A673 (cell line): ENCODE measurements around the gene PDE6B. TPM values are rescaled to one million over a fixed set of nuclear protein-coding genes. Genes with fewer than 3 reads are reported as not detected.

Experiments
- BruUV-seq: library from RNA; stranded (reverse); fragments of 400-500 nt; replicated peaks from 2 replicates; lab custom pipeline; 2021; lab: Mats Ljungman, UMichigan
- CTCF ChIA-PET: fragments of 300-600 bp; sonication (Branson Sonifier 250); formaldehyde crosslinking; loops from one replicate; lab custom pipeline; 2022; ENCODE audit warnings: antibody characterized with exemption; lab: Charles Lee
- POLR2A ChIA-PET: fragments of 300-600 bp; sonication (Branson Sonifier 250); formaldehyde crosslinking; loops from one replicate; lab custom pipeline; 2022; ENCODE audit warnings: antibody characterized with exemption; ENCODE audit not compliant: low non-redundant PET; lab: Charles Lee
- DNase-seq: peaks from one replicate; pipeline ENCODE4 v3.0.0-alpha.2; 2015; ENCODE audit warnings: low spot score
- H3K27ac ChIP-seq: fragments of 200-600 bp; sonication (generic); 2 replicates; pipeline ENCODE4 v1.5.1; 2016; ENCODE audit warnings: mixed run types, low read depth, mild to moderate bottlenecking, mixed read lengths, antibody characterized with exemption, low read length; ENCODE audit not compliant: poor library complexity, severe bottlenecking
- H3K27me3 ChIP-seq: fragments of 200-600 bp; sonication (generic); replicated peaks from 2 replicates; pipeline ENCODE4 v1.6.1; 2017; ENCODE audit warnings: mixed run types, low read depth, mild to moderate bottlenecking, mixed read lengths, antibody characterized with exemption, low read length; ENCODE audit not compliant: insufficient read depth, poor library complexity
- H3K36me3 ChIP-seq: fragments of 200-600 bp; sonication (generic); 2 replicates; pipeline ENCODE4 v1.6.1; 2016; ENCODE audit warnings: mixed run types, mild to moderate bottlenecking, mixed read lengths, antibody characterized with exemption, low read length; ENCODE audit not compliant: insufficient read depth, poor library complexity, severe bottlenecking
- H3K4me1 ChIP-seq: fragments of 200-600 bp; sonication (generic); 2 replicates; pipeline ENCODE4 v1.6.1; 2017; ENCODE audit warnings: mixed run types, mild to moderate bottlenecking, mixed read lengths, antibody characterized with exemption, low read length; ENCODE audit not compliant: insufficient read depth, poor library complexity, severe bottlenecking
- H3K4me3 ChIP-seq: fragments of 200-600 bp; sonication (generic); 2 replicates; pipeline ENCODE4 v1.5.1; 2016; ENCODE audit warnings: low read depth, mixed run types, mild to moderate bottlenecking, mixed read lengths, low read length; ENCODE audit not compliant: poor library complexity, severe bottlenecking
- H3K9me3 ChIP-seq: fragments of 200-600 bp; sonication (generic); 2 replicates; pipeline ENCODE4 v1.6.1; 2016; ENCODE audit warnings: mixed run types, low read depth, mild to moderate bottlenecking, mixed read lengths, antibody characterized with exemption, low read length; ENCODE audit not compliant: poor library complexity, severe bottlenecking
- CTCF ChIP-seq: fragments of 300-800, 200-600 bp; sonication (generic); conservative IDR thresholded peaks from 2 replicates; pipeline ENCODE4 v1.5.1; 2017; ENCODE audit warnings: low read depth, mild to moderate bottlenecking, antibody characterized with exemption, low read length, moderate library complexity, mixed read lengths
- EZH2 ChIP-seq: fragments of 200-600 bp; sonication (generic); IDR thresholded peaks from 2 replicates; pipeline ENCODE4 v1.6.1; 2017; ENCODE audit warnings: borderline replicate concordance, low read depth, mild to moderate bottlenecking, mixed read lengths, antibody characterized with exemption, low read length; ENCODE audit not compliant: poor library complexity, severe bottlenecking
- intact Hi-C: fragments of 100-400 bp; cut with micrococcal nuclease; formaldehyde crosslinking; loops from one replicate; pipeline ENCODE4 v1.10.0; 2022; ENCODE audit not compliant: unreplicated experiment
- total RNA-seq: library from RNA; stranded (reverse); gene quantifications from 2 replicates; pipeline ENCODE4 v1.2.3, GENCODE V29; 2021

Gene PDE6B
- total RNA-seq, 1 experiment from 2014 or later: 10.4 TPM

DNA sequence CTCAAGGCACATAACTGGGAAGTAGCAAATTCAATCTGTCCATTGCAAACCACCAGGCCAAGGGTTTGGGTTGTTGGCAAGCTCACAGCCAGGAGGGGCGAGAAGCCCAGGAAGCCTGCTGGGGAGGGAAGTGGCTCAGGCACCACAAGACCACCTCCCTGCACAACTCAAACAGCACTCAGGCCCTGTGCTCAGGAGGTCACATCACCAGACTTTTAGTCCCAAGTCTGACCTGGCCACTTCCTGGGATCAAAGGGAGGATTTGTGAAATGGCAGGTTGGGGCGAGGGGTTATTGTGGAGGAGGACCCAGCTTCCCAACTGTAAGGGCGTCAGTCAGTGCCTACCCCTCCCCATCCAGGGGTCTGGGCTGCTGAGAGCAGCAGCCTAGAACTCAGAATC, 46.4 kb downstream of the PDE6B start:
- Histone ChIP-seq H3K4me1 (peaks cover 14% of the 10 kb centered on the region), H3K27me3 (no peaks in the 10 kb centered on the region), H3K27ac (no peak overlapping the region), H3K4me3 (no peak overlapping the region), H3K9me3 (no peaks in the 10 kb centered on the region), H3K36me3 (peaks cover 22% of the 10 kb centered on the region)
- DNase-seq: no peak
- POLR2A ChIA-PET: no interaction called here
- intact Hi-C loops: no loop called here
- no TSS peak for BruUV-seq
- CTCF ChIA-PET: no interaction called here
- TF ChIP-seq CTCF: no peak
- TF ChIP-seq EZH2: no peak

GRCh38 chr4:673349-674091, 48.1 kb downstream of the PDE6B start:
- ChIA-PET CTCF (interaction anchor here (0.5 to 1.6 kb wide), 4 partner anchors 11 to 111 kb away, joined by 3 to 6 read pairs (median 4); no protein-coding TSS in a partner anchor), POLR2A (no interaction called here)
- H3K9me3 ChIP-seq: no peaks in the 10 kb centered on the region
- H3K4me3 ChIP-seq: peak overlapping the region; percentile 98
- intact Hi-C loops: no loop called here
- TF ChIP-seq EZH2 (no peak), CTCF (no peak)
- no TSS peak for BruUV-seq
- no peaks in the 10 kb centered on the region for H3K27me3 ChIP-seq
- peaks cover 22% of the 10 kb centered on the region for H3K36me3 ChIP-seq
- H3K4me1 ChIP-seq: peaks cover 14% of the 10 kb centered on the region
- no peak for DNase-seq
- H3K27ac ChIP-seq: peak overlapping the region; percentile 75

DNA sequence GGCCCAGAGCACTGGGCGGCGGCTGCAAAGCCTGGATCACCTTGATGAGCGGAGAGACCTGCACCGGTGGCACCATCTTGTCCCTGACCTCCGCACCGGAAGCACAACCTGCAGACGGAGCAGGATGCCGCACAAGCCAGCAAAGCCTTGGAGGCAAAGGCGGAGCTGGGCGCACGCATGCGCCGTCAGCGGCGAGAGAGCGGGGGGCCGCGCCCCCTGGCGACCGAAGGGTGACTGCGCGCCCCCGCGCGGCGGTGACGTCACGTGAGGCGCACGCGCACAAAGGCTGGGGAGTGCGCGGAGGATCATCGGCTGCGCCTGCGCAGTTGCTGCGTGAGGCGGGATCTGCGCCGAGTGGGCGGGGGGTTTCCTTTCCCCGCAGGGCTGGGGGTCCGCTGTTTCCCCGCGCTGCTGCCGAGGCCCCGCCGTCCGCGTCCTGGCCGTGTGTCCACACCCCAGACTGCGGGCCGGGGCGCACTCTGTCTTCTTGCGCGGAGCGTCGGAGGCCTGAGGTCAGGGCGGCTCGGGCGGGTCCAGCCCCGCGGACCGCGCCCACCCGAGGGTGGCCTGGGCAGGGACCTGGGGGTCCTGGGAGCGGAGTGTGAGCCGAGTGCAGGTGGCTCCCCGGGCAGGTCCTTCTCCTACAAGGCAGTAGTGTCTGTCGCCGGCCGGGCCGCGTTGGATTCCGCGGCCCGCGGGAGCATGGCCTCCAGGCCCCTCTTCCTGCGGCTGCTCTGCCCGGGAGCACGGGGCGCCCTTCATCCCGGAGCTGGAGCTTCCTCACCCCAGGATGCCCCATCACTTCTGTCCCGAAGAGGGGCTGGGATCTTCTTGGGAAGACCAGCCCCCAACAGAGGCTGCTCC, 49.0 kb downstream of the PDE6B start, which contains the start of the genes ATP5ME and MYL5:
Gene ATP5ME, minus strand, starts transcription at position 105 of the 864 bp plus-strand sequence. Its CDS starts 29 bp downstream, at position 76.
Gene MYL5, plus strand, starts transcription at position 371 of the 864 bp plus-strand sequence. CDS start 3,485 bp downstream, outside the sequence.
- ChIA-PET POLR2A (interaction anchor here (0.6 kb wide), 1 partner anchor 14 kb away, joined by 3 read pairs; no protein-coding TSS in a partner anchor), CTCF (interaction anchor here (0.5 to 1.6 kb wide), 4 partner anchors 11 to 110 kb away, joined by 3 to 6 read pairs (median 4); no protein-coding TSS in a partner anchor)
- H3K9me3 ChIP-seq: no peaks in the 10 kb centered on the region
- intact Hi-C loops: no loop called here
- H3K27me3 ChIP-seq: no peaks in the 10 kb centered on the region
- H3K4me1 ChIP-seq: peaks cover 14% of the 10 kb centered on the region
- peaks cover 22% of the 10 kb centered on the region for H3K36me3 ChIP-seq
- peak within 1 kb of the TSS; percentile 98 for H3K27ac ChIP-seq
- peak; percentile 97 for DNase-seq
- TF ChIP-seq EZH2 (no peak), CTCF (peak; percentile 97)
- BruUV-seq: no TSS peak
- H3K4me3 ChIP-seq: peak within 1 kb of the TSS; percentile 98
